WTC11 (cell line): ENCODE measurements around the gene MCUB. TPM values are rescaled to one million over a fixed set of nuclear protein-coding genes. Genes with fewer than 3 reads are reported as not detected.

Experiments used
- ARID4B ChIP-seq: sonication (generic); formaldehyde crosslinking; IDR thresholded peaks from 2 replicates; pipeline ENCODE4 v1.8.0; 2023; ENCODE audit warnings: missing genetic modification reagents, mild to moderate bottlenecking, borderline replicate concordance
- CBFB ChIP-seq: sonication (generic); formaldehyde crosslinking; IDR thresholded peaks from 2 replicates; pipeline ENCODE4 v1.8.1; 2022; ENCODE audit warnings: mild to moderate bottlenecking, low read depth, missing genetic modification reagents
- CREB1 ChIP-seq: sonication (generic); formaldehyde crosslinking; IDR thresholded peaks from 2 replicates; pipeline ENCODE4 v1.8.0; 2023; ENCODE audit warnings: mild to moderate bottlenecking, missing genetic modification reagents
- EMX1 ChIP-seq: fragments of 250-450 bp; sonication (Bioruptor Pico); IDR thresholded peaks from 2 replicates; pipeline ENCODE4 v1.8.0; 2021; ENCODE audit warnings: mild to moderate bottlenecking
- ESRRA ChIP-seq: sonication (generic); formaldehyde crosslinking; IDR thresholded peaks from 2 replicates; pipeline ENCODE4 v1.8.1; 2022; ENCODE audit warnings: mild to moderate bottlenecking, missing genetic modification reagents, borderline replicate concordance
- ETV6 ChIP-seq: sonication (generic); formaldehyde crosslinking; IDR thresholded peaks from 2 replicates; pipeline ENCODE4 v1.8.1; 2022; ENCODE audit warnings: mild to moderate bottlenecking, missing genetic modification reagents
- FOXK1 ChIP-seq: sonication (generic); formaldehyde crosslinking; IDR thresholded peaks from 2 replicates; pipeline ENCODE4 v1.8.0; 2022; ENCODE audit warnings: mild to moderate bottlenecking, moderate library complexity, missing genetic modification reagents
- GTF2I ChIP-seq: fragments of 250-450 bp; sonication (Bioruptor Pico); conservative IDR thresholded peaks from 2 replicates; pipeline ENCODE4 v1.4.0; 2021; ENCODE audit warnings: mild to moderate bottlenecking
- NFATC4 ChIP-seq: fragments of 250-450 bp; sonication (Bioruptor Pico); IDR thresholded peaks from 2 replicates; pipeline ENCODE4 v1.9.0; 2021; ENCODE audit warnings: mild to moderate bottlenecking
- PRDM15 ChIP-seq: sonication (generic); formaldehyde crosslinking; IDR thresholded peaks from 2 replicates; pipeline ENCODE4 v1.8.0; 2022; ENCODE audit warnings: missing genetic modification reagents
- SP1 ChIP-seq: sonication (generic); formaldehyde crosslinking; conservative IDR thresholded peaks from 2 replicates; pipeline ENCODE4 v1.8.1; 2022; ENCODE audit warnings: missing genetic modification reagents
- ZBTB43 ChIP-seq: sonication (generic); formaldehyde crosslinking; IDR thresholded peaks from 2 replicates; pipeline ENCODE4 v1.8.1; 2023; ENCODE audit warnings: mild to moderate bottlenecking, missing genetic modification reagents
- ZNF219 ChIP-seq: sonication (generic); formaldehyde crosslinking; IDR thresholded peaks from 2 replicates; pipeline ENCODE4 v1.8.0; 2023; ENCODE audit warnings: missing genetic modification reagents, mild to moderate bottlenecking, borderline replicate concordance
- ZNF281 ChIP-seq: sonication (generic); formaldehyde crosslinking; IDR thresholded peaks from 2 replicates; pipeline ENCODE4 v1.8.0; 2023; ENCODE audit warnings: mild to moderate bottlenecking, missing genetic modification reagents
- total RNA-seq: library from RNA; stranded (reverse); gene quantifications from 3 replicates; pipeline ENCODE4 v1.2.3, GENCODE V29; 2021
- TF ChIP-seq, protein P1 (sequence below): fragments of 200-600 bp; IDR thresholded peaks from 2 replicates; pipeline ENCODE4 v1.8.0; 2022; ENCODE audit warnings: antibody characterized with exemption
- TF ChIP-seq, protein P2 (sequence below): sonication (generic); formaldehyde crosslinking; IDR thresholded peaks from 2 replicates; pipeline ENCODE4 v1.8.1; 2022; ENCODE audit warnings: mild to moderate bottlenecking, moderate library complexity, missing genetic modification reagents
- TF ChIP-seq, protein P3 (sequence below): sonication (generic); formaldehyde crosslinking; IDR thresholded peaks from 2 replicates; pipeline ENCODE4 v1.8.1; 2023; ENCODE audit warnings: mild to moderate bottlenecking, moderate library complexity, missing genetic modification reagents
- TF ChIP-seq, protein P4 (sequence below): sonication (generic); formaldehyde crosslinking; IDR thresholded peaks from 2 replicates; pipeline ENCODE4 v1.8.0; 2022; ENCODE audit warnings: mild to moderate bottlenecking, missing genetic modification reagents

MCUB gene
- total RNA-seq, 1 experiment from 2014 or later: 26.8 TPM

GRCh38 chr4:109702950-109703663 is 143.1 kb downstream of the MCUB start, which contains the start of gene CASP6 (continued):
- TF ChIP-seq, protein P1, sequence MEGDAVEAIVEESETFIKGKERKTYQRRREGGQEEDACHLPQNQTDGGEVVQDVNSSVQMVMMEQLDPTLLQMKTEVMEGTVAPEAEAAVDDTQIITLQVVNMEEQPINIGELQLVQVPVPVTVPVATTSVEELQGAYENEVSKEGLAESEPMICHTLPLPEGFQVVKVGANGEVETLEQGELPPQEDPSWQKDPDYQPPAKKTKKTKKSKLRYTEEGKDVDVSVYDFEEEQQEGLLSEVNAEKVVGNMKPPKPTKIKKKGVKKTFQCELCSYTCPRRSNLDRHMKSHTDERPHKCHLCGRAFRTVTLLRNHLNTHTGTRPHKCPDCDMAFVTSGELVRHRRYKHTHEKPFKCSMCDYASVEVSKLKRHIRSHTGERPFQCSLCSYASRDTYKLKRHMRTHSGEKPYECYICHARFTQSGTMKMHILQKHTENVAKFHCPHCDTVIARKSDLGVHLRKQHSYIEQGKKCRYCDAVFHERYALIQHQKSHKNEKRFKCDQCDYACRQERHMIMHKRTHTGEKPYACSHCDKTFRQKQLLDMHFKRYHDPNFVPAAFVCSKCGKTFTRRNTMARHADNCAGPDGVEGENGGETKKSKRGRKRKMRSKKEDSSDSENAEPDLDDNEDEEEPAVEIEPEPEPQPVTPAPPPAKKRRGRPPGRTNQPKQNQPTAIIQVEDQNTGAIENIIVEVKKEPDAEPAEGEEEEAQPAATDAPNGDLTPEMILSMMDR: peak; percentile 36; the same call in 1 of the 2 replicates
- TF ChIP-seq ARID4B: 0 out of 2 replicates have a peak, but pooled peaks have one; percentile 21
- TF ChIP-seq EMX1: 0 out of 2 replicates have a peak, but pooled peaks have one; percentile 43
- 0 out of 2 replicates have a peak, but pooled peaks have one; percentile 24 for TF ChIP-seq ZNF219 (CRISPR knock-in tag)
- peak; percentile 37; the same call in 1 of the 2 replicates for TF ChIP-seq CREB1 (CRISPR knock-in tag)
- 0 out of 2 replicates have a peak, but pooled peaks have one; percentile 36 for TF ChIP-seq ZNF281
- 0 out of 2 replicates have a peak, but pooled peaks have one; percentile 6 for TF ChIP-seq ZBTB43
- TF ChIP-seq SP1: peak; percentile 62
- TF ChIP-seq ESRRA (CRISPR knock-in tag): peak; percentile 76; the same call in 1 of the 2 replicates
- TF ChIP-seq, protein P2, sequence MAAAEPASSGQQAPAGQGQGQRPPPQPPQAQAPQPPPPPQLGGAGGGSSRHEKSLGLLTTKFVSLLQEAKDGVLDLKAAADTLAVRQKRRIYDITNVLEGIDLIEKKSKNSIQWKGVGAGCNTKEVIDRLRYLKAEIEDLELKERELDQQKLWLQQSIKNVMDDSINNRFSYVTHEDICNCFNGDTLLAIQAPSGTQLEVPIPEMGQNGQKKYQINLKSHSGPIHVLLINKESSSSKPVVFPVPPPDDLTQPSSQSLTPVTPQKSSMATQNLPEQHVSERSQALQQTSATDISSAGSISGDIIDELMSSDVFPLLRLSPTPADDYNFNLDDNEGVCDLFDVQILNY (CRISPR knock-in tag): peak; percentile 82
- TF ChIP-seq, protein P3, sequence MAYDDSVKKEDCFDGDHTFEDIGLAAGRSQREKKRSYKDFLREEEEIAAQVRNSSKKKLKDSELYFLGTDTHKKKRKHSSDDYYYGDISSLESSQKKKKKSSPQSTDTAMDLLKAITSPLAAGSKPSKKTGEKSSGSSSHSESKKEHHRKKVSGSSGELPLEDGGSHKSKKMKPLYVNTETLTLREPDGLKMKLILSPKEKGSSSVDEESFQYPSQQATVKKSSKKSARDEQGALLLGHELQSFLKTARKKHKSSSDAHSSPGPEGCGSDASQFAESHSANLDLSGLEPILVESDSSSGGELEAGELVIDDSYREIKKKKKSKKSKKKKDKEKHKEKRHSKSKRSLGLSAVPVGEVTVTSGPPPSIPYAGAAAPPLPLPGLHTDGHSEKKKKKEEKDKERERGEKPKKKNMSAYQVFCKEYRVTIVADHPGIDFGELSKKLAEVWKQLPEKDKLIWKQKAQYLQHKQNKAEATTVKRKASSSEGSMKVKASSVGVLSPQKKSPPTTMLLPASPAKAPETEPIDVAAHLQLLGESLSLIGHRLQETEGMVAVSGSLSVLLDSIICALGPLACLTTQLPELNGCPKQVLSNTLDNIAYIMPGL (CRISPR knock-in tag): peak; percentile 68; the same call in 1 of the 2 replicates
- TF ChIP-seq GTF2I: no peak
- TF ChIP-seq NFATC4: 0 out of 2 replicates have a peak, but pooled peaks have one; percentile 46
- TF ChIP-seq ETV6 (CRISPR knock-in tag): peak; percentile 27; the same call in 1 of the 2 replicates
- TF ChIP-seq PRDM15: peak; percentile 81
- TF ChIP-seq, protein P4, sequence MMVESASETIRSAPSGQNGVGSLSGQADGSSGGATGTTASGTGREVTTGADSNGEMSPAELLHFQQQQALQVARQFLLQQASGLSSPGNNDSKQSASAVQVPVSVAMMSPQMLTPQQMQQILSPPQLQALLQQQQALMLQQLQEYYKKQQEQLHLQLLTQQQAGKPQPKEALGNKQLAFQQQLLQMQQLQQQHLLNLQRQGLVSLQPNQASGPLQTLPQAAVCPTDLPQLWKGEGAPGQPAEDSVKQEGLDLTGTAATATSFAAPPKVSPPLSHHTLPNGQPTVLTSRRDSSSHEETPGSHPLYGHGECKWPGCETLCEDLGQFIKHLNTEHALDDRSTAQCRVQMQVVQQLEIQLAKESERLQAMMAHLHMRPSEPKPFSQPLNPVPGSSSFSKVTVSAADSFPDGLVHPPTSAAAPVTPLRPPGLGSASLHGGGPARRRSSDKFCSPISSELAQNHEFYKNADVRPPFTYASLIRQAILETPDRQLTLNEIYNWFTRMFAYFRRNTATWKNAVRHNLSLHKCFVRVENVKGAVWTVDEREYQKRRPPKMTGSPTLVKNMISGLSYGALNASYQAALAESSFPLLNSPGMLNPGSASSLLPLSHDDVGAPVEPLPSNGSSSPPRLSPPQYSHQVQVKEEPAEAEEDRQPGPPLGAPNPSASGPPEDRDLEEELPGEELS: no peak; the same call in 1 of the 2 replicates
- TF ChIP-seq CBFB (CRISPR knock-in tag): no peak
- TF ChIP-seq FOXK1 (CRISPR knock-in tag): no peak
